GM18498 (cell line): Measurements from ENCODE around the gene ANO9.
A peak's percentile ranks its signal among the peaks of the same experiment; 100 is the strongest.

Experiments
- ATAC-seq: cut with Tn5 transposase; IDR thresholded peaks from one replicate; pipeline ENCODE4 v1.9.1; 2021; ENCODE audit warnings: mild to moderate bottlenecking, moderate library complexity; ENCODE audit not compliant: unreplicated experiment

The ANO9 gene

DNA sequence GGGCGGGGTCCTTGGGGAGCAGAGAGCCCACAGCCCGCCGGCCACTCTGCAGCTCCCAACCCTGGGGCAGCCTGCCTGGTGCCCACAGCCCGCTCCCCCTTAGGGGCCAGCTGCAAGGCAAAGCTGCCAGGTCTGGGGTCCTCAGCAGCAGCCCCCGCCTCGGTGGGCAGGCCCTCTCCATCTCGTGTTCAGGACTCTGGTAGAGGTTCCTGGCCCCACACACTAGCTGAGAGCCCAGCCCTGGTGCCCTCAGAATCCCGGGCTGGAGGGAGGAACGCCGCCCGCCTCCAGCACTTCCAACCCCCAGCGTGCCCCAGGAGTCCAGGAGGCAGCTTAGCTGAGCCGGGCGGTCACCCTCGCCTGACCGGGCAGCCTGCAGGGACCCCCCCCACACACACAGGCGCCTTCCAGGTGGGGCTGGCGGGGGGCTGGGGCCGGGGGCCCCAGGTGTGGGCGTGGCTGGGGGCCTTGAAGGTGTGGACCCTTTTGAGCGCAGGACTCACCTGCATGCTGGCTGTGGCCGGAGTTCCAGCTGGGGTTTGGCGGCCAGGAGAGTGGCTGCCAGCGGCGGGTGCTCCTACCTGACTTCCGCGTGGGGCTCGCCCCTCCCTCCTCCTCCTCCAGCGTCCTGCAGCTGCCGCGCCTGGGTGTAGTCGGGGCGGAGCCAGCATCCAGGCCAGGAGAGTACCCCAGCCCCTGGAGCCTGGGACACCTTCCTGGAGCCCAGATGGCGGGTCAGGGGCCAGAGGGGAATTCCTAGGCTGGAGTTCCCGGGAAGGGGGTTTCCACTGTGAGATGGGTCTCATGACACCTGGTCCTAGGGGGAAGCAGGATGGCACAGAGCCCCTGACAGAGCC, at the start of gene ANO9:
TSS of gene ANO9 (minus strand) at position 594 of the 857 bp plus-strand sequence. CDS start at position 509, 85 bp downstream.
- ATAC-seq = peak; percentile 65

- no peak for ATAC-seq
Observed at GRCh38 chr11:491358-491757, 49.5 kb upstream of the ANO9 start.

- ATAC-seq = no peak
Observed at GRCh38 chr11:490930-491260, 49.1 kb upstream of the ANO9 start.

DNA sequence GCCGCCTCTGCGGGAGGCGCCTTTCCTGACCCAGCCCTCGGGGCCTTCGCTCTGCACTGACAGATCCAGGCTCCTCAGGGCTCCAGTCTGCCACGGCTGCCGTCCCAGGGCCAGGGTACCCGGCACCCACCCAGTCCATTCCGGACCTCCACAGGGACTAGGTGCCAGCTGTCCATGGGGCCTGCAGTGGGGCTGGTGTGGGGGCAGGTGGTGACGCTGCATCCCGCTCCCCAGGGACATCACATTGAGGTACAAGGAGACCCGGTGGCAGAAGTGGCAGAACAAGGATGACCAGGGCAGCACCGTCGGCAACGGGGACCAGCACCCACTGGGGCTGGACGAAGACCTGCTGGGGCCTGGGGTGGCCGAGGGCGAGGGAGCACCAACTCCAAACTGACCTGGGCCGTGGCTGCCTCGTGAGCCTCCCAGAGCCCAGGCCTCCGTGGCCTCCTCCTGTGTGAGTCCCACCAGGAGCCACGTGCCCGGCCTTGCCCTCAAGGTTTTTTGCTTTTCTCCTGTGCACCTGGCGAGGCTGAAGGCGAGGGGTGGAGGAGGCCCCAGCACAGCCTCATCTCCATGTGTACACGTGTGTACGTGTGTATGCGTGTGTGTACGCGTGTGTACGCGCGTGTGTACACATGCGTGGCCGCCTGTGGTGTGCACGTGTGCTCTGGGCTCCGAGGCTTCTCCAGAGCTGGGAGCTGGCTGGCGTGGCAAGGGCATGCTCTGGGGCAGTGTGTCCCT, 48.5 kb upstream of the ANO9 start:
- ATAC-seq = no peak

GRCh38 chr11:489610-490185, 47.9 kb upstream of the ANO9 start:
- ATAC-seq = no peak

DNA sequence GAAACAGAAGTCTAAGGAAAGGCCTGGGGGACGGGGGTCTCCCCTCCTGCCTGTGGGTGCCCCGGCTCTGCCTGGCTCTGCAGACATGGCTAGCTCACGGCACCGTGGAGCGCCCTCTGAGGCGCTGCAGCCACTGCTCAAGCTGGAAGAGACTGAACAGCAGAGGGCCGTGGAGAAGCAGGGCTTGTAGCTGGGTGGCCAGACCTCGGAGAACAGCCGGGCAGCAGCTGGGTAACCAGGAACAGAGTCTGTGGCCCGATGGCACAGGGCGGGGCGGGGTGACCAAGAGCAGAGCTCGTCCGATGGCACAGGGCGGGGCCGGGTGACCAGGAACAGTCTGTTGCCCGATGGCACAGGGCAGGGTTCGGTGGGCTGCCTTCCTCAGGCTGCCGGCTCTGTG, 47.2 kb upstream of the ANO9 start:
- no peak for ATAC-seq

GRCh38 chr11:488579-488978, 46.8 kb upstream of the ANO9 start:
- ATAC-seq = no peak

DNA sequence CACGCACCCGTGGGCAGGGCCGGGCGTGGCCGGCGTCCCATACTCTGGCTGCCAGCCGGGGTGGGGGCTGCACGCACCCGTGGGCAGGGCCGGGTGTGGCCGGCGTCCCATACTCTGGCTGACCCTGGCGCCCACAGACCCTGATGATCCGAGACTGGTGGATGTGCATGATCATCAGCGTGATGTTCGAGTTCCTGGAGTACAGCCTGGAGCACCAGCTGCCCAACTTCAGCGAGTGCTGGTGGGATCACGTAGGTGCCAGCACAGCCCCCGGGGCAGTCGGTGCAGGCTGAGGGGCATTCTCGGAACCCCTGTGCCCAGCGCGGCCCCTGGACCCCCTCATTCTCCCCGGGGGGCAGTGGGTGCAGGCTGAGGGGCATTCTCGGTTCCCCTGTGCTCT, 46.3 kb upstream of the ANO9 start:
- no peak for ATAC-seq

DNA sequence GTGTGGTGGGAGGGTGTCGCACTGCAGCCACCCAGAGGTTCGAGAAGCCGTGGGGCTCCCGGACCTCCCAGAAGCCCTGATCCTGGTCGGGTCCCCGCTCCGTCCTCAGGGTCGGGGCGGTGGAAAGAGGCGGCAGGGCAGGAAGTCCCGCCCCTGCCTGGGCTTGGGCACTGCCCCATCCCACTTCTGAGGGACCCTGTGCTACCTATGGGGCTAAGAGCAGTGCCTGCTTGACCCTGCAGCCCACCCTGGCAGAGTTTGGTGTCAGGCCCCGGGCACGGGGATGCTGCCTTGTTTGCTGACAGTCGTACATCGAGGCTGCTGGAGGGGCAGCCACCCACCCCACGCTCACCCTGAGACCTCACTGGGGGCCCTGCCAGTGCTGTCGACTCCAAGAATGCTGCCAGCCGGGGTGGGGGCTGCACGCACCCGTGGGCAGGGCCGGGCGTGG, 45.8 kb upstream of the ANO9 start:
- ATAC-seq = no peak

DNA sequence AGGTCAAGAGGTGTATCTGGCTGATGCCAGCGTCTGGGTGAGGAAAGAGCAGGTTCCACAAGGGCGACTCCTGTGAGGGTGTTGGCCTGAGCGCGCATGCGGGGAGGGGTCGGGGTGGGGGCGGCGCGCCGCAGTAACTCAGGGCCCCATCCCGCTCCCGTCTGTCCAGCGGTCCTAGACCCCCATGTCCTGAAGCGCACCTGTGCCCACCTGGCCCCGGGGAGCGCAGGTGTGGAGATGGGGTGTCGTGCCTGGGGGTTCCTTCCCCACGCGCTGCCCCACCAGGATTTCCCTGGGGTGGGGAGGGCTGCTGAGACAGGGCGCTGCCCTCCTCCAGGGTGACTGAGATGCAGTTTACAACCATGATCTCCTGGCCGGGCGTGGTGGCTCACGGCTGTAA, 44.4 kb upstream of the ANO9 start:
- ATAC-seq = no peak

GRCh38 chr11:484616-485015, 42.8 kb upstream of the ANO9 start:
- ATAC-seq = no peak

GRCh38 chr11:479311-479710, 37.5 kb upstream of the ANO9 start:
- no peak for ATAC-seq

- ATAC-seq = no peak
Observed at GRCh38 chr11:477052-477715, 35.4 kb upstream of the ANO9 start.

- no peak for ATAC-seq
Observed at GRCh38 chr11:476416-476815, 34.6 kb upstream of the ANO9 start.

GRCh38 chr11:475941-476340, 34.1 kb upstream of the ANO9 start:
- ATAC-seq = no peak

DNA sequence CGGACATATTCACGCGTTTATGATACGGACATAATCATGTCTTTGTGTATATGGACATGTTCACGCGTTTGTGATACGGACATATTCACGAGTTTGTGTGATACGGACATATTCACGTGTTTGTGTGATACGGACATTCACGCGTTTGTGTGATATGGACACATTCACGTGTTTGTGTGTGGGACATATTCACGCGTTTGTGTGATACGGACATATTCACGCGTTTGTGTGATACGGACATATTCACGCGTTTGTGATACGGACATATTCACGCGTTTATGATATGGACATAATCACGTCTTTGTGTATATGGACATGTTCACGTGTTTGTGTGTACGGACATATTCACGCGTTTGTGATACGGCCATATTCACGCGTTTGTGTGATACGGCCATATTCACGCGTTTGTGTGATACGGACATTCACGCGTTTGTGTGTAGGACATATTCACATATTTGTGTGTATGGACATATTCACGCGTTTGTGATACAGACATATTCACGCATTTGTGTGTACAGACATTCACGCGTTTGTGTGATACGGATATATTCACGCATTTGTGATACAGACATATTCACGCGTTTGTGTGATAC, 33.2 kb upstream of the ANO9 start:
- no peak for ATAC-seq

DNA sequence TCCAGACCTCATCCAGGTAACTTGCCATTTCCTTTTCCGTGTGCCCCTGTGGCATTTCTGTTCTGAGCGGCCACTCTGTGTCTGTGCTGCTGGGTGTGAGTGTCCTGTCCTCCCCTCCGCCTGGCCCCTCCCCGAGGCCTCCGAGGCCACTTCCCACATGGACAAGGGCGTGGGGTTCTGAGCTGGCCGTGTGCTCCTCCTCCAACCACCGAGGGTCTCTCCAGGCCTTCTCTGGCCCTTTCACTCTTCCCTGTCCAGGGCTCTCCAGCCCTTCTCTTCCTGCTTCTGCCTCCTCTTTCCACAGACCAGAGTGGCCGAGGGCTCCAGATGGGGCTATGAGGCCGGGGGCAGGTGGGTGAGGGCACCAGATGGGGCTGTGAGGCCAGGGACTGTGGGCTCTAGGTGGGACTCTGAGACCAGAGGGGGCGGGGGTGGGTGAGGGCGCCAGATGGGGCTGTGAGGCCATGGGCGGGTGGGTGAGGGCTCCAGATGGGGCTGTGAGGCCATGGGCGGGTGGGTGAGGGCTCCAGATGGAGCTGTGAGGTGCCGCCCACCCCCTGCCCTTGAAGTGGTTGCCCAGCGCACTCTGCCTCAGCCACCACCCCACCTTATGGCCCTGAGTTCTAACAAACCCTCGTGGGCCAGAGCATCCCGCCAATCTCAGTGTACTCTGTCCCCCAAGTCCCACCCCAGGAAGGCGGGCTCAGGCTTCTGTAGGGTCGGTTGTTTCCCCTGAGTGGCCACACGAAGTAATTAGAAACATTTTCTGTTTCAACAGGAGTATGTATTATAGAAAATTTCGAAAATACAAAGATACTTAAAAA, 32.4 kb upstream of the ANO9 start:
- ATAC-seq = no peak

DNA sequence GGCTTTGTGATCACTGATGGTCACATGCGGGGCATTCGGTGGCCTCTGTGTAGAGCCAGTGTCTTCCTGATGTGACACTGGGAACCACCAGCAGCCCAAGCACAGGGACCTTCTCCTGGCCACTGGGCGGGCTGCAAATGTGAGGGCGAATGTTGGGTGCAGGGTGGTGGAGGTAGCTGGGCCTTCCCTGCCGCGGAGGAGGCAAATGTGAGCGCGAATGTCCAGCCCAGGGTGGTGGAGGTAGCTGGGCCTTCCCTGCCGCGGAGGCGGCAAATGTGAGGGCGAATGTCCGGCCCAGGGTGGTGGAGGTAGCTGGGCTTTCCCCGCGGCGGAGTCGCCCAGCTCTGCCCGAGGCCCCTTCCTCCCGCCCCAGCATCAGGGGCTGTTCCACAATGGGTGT, 31.6 kb upstream of the ANO9 start:
- no peak for ATAC-seq

DNA sequence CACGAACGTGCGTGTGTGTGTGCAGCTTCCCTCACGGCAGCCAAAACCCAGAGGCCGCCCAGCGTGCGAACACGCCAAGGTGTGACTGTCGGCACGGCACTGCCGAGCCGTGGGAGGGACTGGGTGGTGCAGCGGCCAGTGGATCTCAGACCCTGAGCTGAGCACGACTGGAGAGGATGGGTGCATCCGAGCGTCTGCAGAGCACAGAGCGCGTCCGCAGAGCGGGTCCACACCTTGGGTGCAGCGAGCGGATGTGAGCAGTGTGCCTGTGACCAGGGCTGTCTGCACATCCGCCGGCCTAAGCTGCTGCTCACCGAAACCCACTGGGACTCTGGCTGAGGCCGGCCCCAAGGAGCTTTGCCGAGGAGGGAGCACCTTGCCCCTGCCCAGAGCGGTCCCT, 31.0 kb upstream of the ANO9 start:
- ATAC-seq = no peak

DNA sequence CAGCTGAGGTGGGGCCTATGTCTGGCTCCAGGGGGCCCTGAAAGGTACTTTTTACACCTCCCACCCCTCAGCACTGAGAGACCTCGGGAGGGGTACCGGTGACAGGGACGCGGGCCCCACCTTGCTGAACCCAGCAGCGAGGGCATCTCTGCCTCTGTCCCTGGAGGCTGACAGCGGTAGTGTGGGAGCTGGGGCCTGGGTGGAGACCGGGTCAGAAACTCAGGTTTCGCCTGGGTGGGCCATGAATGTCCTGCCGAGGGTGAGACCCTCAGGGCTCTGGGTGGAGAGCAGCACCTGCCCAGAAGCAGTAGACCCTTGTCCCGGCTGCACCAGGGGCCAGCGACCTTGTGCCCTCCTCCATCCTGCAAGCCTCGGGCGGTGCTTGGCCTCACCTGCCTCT, 30.5 kb upstream of the ANO9 start:
- ATAC-seq = no peak
